Mesangial cell (primary cell): ENCODE data around the gene ARNT2. TPM values are rescaled to one million over a fixed set of nuclear protein-coding genes. Genes with fewer than 3 reads are reported as not detected.

Experiments used
- total RNA-seq: library from RNA; depleted of rRNA; stranded (reverse); fragments of >200 nt; gene quantifications from 2 replicates; pipeline ENCODE4 v1.2.3, GENCODE V29; 2015

Gene ARNT2
- total RNA-seq = 7.0 and 17.0 TPM in 2 replicates

DNA sequence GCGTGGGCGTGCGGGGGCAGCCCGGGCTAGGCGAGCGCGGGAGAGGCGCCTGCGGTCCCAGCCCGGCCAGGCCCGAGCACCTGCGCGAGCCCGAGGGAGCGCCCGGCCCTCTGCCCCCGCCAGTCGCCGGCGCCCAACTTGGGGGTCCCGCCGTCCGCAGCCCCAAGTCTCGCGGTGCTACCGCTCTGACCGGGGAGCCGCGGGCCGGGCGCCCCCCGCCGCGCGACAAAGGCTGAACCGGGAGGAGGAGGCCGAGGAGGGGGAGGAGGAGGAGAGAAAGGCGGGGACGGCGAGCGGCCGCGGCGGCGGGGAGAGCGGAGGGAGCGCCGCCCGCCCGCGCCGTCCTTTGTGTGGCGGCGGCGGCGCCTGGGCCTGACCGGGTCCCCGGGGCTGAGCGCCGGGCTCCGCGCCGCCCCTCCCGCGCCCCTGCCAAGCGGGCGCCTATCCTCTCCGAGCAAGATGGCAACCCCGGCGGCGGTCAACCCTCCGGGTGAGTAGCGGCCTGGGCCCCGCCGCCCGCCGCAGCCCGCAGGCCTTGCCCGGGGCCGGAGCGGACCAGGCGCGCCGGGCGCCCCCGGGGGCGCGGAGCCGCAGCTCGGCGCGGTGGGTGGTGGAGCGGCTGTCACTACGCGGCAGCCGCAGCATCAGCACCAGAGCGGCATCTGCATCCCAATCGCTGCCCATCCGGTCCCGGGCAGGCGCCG is at the start of gene ARNT2:
Gene ARNT2 (plus strand): TSS at position 326 of the 704 bp plus-strand sequence. CDS start 134 bp downstream, at position 460.

Other genes starting within 250 kb of the ARNT2 start
- not detected in 2 replicates for gene CTXND1, start 152.2 kb upstream of the ARNT2 start, total RNA-seq